Superior temporal gyrus (tissue), 1 donor: ENCODE measurements around the gene SYCE3.
"Not testable (repeated sequence)": the region's sequence is repeated elsewhere in the genome, so short reads cannot be mapped to it uniquely, and the experiment has no call there.

ENCODE experiments used
- DNase-seq: peaks from one replicate; pipeline ENCODE4 v3.0.0-alpha.2; 2016; ENCODE audit errors: extremely low spot score

SYCE3 gene

GRCh38 chr22:50520826-50521453, 41.8 kb downstream of the SYCE3 start:
- DNase-seq, result no peak

DNA sequence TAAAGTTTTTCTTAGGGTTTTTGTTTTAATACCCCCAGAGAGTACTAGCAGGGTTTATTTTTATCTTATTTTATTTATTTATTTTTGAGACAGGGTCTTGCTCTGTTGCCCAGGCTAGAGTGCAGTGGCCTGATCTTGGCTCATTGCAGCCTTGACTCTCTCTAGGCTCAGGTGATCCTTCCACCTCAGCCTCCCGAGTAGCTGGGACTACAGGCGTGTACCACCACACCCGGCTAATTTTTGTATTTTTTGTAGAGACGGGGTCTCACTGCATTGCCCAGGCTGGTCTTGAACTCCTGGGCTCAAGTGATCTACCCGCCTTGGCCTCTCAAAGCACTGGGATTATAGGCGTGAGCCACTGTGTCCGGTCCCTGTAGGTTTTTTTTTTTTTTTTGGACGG, 42.5 kb downstream of the SYCE3 start:
- DNase-seq, result not testable (repeated sequence)

DNA sequence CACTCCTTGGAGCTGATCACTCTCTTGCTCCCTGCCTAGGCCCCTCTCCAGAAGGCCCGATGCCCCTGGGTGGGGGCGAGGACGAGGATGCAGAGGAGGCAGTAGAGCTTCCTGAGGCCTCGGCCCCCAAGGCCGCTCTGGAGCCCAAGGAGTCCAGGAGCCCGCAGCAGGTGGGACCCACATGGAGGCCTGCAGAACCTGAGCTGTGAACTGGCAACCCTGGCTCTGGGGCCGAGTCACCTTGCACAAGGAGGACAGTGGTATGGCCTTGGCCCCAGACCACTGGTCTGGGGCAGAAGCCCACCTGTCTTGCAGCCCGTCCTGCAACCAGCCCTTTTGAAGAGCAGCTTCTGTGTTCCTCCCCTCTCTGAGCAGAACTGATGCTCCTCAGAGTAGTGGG, 43.6 kb downstream of the SYCE3 start:
- no peak for DNase-seq

DNA sequence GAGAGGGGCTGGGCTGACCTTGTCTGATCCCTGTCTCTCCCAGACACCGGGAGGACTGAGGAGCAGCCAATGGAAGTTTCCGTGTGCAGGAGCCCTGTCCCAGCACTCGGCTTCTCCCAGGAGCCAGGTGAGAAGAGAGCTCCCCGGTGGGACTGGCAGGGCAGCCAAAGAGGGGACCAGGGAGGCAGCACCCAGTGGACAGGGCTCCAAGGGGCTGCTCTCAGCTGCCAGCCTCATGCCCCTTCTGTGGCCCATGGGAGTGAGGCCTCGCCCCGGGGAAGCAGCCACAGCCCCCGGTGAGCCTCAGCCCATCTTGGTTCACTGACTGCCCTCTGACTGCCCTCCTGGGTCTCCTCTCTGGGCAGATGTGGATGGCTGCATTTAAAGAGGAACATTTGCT, 44.1 kb downstream of the SYCE3 start:
- DNase-seq, result no peak

DNA sequence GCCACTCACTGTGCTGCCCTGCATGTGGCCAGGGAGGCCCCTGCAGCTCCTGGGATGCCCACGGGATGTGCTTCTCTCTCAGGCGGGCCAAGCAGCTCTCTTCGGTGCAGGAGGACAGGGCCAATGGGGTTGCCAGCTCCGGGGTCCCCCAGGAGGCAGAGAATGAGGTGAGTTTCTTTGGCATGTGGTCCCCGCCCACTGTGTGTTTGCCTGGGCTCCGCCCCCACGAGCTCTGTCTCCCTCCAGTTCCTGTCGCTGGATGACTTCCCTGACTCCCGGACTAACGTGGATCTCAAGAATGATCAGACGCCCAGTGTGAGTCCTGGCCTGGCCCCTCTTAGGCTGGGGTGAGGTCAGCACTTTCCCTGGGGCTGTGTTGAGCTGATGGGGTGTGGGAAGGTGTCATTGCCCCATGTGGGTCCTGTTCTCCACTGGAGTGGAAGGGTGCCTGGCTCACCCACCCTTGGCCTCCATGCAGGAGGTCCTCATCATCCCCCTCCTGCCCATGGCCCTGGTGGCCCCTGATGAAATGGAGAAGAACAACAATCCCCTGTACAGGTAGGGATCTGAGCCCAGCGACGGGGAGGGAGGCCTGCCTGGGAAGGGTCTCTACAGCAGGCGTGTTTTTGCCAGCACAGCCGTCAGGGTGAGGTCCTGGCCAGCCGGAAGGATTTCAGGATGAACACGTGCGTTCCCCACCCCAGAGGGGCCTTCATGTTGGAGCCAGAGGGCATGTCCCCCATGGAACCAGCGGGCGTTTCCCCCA, 45.0 kb downstream of the SYCE3 start:
- no peak for DNase-seq

DNA sequence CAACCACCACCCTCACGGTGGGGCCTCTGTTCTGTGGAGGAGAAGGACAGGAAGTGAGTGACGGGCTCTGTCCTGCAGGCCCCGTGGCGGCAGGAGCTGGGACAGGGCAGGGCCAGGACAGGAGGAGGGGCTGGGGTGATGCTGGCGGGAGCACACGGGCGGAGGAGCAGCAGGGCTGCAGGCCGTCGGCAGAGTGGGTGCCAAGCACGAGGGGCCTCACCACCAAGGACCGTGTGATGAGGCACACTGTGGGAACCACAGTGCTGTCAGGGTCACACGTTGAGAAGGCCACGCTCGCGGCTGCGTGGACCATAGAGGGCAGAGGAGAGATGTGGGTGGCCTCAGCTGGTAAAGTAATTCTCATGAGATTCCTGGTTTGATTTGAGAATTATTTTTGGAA, 45.8 kb downstream of the SYCE3 start:
- DNase-seq, result no peak

DNA sequence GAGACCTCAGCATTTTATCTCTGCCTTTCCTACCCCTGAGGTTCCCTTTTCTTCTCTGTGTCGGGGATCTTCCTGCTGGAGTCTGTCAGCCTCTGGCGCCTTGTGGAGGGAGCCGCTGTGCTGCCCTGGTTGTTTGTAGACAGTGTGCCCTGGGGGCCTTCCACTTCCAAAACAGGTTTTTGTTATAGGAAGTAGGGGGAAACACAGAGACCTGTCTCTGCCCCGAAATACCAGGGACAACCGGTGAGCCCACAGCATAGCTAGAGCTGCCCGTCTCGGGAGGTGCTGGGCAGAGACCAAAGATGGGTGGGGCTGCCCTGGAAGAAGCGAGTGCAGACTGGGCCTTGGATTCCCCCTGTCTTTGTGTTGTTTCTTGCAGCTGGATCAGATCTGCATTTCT, 46.7 kb downstream of the SYCE3 start:
- DNase-seq, result no peak

GRCh38 chr22:50513175-50513574, 49.5 kb downstream of the SYCE3 start:
- no peak for DNase-seq

DNA sequence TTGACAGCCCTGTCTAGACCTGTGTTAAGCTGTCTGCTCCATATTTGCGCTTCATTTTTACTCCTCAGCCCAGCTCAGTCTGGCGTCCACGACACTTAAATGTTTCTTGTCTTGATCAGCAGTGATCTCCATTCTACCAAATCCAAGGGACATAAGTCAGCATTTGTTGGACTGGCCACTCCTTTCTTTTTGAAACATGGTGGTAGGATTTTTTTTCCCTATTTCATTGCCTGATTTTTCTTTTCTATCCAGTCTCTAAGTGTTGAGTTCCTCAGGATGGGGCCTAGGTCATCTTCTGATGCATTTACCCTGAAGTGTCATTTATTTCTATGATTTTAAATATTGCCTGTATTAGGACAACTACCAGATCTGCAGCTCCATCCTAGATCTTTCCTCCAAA, 53.8 kb downstream of the SYCE3 start:
- no peak for DNase-seq

DNA sequence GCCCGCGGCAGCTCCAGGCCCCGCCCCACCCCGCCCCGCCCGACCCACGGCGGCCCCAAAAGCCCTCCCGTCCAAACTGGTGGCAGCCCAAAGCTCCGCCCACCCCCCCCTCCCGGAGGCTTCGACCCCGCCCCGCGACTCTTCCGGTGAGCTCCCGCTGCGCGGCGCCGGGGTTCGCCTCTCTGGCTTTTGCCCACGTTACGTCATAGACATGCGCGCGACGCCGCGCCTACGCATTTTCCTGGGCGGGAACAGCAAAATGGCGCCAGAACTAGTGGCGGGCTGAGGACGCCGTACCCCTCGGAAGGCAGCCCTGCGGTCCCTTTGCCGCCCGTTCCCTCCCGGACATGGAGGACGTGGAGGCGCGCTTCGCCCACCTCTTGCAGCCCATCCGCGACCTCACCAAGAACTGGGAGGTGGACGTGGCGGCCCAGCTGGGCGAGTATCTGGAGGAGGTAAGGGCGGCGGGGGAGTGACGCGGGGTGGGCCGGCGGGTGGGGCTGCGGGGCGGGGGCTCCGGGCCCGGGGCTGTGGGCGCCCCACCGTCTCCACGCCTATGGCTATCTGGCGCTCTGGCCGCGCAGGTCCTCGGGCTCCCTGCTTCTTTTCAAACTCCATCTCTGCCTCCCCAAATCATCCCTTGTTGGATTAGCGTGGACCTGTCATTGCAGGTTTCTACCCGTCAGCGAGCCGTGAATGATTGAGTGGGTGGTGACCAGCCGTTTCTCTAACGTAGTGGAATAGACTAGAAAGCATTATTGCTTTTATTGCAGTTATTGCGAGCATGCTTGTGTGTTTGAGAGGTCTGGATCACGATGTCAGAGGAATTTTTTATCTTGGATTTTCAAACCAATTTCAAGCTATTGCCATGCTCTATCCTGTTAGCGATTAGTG, 54.5 kb downstream of the SYCE3 start, which contains the start of gene NCAPH2:
Gene NCAPH2 (plus strand): TSS at position 234 of the 894 bp plus-strand sequence. CDS start 114 bp downstream, at position 348.
- peak; percentile 97 for DNase-seq

- DNase-seq, result peak; percentile 65
Measured at GRCh38 chr22:50507421-50507990, 55.2 kb downstream of the SYCE3 start, which contains the start of gene LMF2. TSS of gene LMF2 (minus strand) at chr22:50507702. CDS start at chr22:50507675, 27 bp downstream.

- DNase-seq, result no peak
Measured at GRCh38 chr22:50506611-50507420, 55.9 kb downstream of the SYCE3 start.

- DNase-seq, result no peak
Measured at GRCh38 chr22:50505776-50506610, 56.7 kb downstream of the SYCE3 start.

DNA sequence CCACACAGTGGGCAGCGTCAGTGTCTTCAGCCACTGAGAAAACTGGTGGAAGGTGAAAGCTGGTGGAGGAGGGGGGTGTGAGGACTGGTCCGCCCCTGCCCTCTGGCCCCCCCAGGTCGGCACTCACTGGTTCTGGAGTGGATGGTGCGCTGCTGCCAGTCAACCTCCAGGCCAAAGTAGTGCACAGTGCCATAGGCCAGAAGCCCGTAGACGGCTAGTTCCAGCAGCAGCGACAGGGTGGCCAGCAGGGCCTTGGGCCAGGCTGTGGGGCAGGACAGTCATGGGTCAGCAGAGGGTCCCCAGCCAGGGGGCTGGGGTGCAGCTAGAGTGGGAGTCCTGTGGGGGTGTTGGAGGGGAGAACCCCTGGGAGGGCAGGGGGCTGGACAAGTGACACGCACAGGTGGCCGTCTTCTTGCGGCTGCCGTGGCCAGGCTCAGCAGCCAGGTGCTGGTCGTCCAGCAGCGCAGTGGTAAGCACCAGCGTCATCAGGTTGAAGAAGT, 57.4 kb downstream of the SYCE3 start:
- no peak for DNase-seq

GRCh38 chr22:50504369-50505211, 58.1 kb downstream of the SYCE3 start:
- no peak for DNase-seq

DNA sequence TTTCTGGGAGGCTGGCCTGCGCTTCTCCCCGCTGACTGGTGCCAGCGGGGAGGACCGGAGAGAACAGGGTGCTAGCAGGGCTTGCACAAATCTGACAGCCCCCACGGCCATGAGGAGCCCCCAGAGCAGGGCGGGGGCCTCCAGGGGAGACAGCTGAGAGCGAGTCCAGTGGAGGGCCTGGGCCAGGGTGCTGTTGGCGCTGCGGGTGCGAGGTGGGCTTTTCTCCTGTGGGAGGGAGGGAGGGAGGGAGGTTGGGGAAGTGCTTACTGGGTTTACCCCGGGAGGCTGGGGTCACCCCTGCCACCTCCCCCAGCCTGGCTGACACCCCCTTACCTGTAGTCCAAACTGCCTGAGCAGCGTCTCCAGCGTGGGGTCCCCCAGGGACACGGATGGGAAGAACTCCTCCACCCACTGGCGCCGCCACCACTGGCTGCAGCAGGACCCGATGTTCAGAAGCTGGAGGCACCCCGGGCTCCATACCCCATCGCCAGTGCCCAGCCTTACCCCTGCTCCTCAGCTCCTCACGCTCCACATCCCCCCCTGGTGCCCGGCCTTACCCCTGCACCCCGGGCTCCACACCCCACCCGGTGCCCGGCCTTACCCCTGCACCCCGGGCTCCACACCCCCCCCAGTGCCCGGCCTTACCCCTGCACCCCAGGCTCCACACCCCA, 59.1 kb downstream of the SYCE3 start:
- DNase-seq, result no peak

DNA sequence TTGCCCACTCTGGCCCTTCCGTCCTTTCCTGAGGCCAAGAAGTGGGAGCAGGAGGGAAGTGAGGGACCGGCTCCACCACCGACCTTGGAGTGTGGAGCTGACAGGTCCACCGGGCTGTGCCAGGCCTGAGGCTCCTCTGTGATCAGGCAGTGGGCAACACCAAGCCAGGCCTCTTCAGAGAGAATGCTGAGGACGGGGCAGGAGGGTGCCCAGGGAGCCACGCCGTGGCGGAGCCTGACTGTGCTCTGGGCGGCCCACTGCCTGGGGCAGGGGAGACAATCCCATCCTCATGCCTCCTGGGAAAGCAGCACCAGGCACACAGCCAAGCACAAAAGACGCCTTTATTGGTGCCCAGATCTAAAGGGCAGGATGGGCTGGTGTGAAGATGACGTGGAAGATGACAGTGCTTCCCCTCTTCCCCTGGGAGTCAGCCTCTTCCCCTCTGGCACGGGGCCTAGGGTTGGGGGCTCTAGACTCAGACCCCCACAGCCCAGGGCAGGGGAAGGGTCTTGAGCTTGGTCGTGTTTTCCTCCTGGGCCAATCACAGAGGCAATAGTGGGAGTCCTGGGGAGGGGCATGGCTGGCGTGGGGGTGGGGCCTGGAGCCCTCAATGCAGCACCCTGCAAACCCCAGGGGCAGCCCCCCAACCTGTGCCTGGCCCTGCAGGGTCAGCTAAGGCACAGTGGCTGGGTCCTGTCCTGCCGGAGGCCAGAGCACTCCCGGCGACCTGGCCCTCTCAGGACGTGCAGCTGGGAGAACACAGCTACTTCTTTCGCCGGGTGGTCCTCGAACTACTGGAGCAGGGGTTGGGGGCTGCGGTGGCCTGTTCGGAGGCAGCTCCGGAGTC, 59.9 kb downstream of the SYCE3 start:
- no peak for DNase-seq
